A172 (cell line): ENCODE measurements around the gene SUMO2. TPM values are rescaled to one million over a fixed set of nuclear protein-coding genes. Genes with fewer than 3 reads are reported as not detected.
"Not testable (repeated sequence)": the region's sequence is repeated elsewhere in the genome, so short reads cannot be mapped to it uniquely, and the experiment has no call there.

Experiments used
- DNase-seq: peaks from one replicate; pipeline ENCODE4 v3.0.0-alpha.2; 2015; ENCODE audit warnings: low spot score
- total RNA-seq: library from RNA; depleted of rRNA; stranded (reverse); fragments of >200 nt; shearing (Covaris generic); gene quantifications from 2 replicates; pipeline ENCODE4 v1.2.3, GENCODE V29; 2014

Gene SUMO2
- total RNA-seq, 1 experiment from 2014 or later = 239 TPM

DNA sequence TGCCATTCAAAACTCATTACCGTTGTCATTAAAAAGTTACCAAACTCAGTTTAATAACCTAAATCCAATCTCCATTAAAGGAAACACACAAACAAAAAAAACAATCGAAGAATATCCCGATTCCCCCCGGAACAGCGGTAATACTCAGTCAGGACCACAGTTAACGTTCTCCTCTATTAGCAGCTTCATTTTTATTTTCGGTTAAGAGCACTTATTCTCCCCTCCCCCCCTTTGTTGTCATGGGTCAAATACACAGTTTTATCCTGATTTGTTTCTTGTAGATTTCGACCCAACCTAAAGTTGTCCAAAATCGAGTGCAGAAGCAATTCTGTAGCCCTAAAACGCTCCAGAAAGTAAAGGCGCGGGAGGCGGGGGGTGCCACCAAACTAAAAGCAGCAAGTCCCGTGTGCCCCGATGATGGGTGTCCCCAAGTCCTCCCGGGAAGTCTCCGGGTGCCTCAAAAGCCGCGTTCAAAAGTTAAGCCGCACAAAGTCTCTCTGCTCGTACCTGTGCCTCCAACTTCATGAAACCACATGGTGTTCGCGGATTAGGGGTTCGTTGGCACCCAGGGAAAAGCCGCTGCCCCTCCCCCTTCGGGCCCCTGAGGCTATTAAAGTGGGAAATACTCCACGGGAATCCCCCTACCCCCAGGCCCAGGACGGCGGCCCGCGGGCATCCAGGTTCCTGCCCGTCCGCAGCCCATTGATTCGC lies 996 bp downstream of the SUMO2 start:
- no peak for DNase-seq

DNA sequence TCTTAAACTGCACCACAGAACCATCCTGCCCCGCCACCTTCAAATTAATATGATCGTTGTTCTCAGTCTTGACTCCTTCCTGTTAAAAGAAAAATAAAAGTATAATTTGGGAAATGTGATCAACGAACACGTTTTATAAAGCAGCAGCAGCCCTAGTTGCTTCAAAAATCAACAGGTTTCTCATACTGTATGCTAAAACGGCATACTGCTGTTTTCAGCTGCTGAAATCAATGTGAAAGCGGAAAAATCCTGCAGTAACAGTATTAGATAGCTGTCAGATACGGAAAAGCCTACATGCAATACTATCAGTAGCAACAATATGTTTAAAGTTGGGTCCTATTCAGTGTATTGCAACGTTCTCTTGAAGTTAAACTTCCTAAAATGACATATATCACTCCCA lies 1.6 kb downstream of the SUMO2 start:
- DNase-seq = no peak

DNA sequence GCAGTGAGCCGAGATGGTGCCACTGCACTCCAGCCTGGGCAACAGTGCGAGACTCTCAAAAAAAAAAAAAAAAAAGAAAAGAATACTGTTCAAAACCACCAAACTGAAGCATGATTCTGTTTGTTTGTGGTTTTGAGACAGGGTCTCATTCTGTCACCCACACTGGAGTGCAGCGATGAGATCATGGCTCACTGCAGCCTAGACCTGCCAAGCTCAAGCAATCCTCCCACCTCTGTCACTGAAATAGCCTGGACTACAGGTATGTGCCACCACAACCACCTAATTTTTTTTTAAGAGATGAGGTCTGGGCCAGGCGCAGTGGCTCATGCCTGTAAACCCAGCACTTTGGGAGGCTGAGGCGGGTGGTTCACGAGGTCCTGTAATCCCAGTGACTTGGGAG lies 4.3 kb downstream of the SUMO2 start:
- DNase-seq = no peak

GRCh38 chr17:75176625-75177024 lies 6.1 kb downstream of the SUMO2 start:
- no peak for DNase-seq

- DNase-seq = no peak
Measured at GRCh38 chr17:75174996-75175395, 7.8 kb downstream of the SUMO2 start.

- no peak for DNase-seq
Measured at GRCh38 chr17:75173526-75173925, 9.2 kb downstream of the SUMO2 start.

DNA sequence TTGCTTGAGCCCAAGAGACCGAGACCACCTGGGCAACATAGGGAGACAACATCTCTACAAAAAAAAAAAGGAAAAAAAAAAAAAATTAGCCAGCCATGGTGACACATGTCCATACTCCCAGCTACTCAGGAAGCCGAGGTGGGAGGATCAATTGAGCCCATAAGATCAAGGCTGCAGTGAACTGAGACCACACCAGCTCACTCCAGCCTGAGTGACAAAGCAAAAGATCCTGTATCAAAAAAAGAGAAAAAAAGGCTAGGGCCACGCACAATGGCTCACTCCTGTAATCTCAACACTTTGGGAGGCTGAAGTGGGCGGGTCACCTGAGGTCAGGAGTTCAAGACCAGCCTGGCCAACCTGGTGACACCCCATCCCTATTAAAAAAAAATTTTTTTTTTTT lies 13.8 kb downstream of the SUMO2 start:
- no peak for DNase-seq

DNA sequence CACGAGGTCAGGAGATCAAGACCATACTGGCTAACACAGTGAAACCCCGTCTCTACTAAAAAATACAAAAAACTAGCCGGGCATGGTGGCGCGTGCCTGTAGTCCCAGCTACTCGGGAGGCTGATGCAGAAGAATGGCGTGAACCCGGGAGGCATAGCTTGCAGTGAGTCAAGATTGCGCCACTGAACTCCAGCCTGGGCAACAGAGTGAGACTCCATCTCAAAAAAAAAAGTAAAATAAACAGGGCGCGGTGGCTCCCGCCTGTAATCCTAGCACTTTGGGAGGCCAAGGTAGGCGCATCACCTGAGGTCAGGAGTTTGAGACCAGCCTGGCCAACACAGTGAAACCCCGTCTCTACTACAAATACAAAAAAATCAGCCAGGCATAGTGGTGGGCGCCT lies 18.2 kb downstream of the SUMO2 start:
- not testable (repeated sequence) for DNase-seq

DNA sequence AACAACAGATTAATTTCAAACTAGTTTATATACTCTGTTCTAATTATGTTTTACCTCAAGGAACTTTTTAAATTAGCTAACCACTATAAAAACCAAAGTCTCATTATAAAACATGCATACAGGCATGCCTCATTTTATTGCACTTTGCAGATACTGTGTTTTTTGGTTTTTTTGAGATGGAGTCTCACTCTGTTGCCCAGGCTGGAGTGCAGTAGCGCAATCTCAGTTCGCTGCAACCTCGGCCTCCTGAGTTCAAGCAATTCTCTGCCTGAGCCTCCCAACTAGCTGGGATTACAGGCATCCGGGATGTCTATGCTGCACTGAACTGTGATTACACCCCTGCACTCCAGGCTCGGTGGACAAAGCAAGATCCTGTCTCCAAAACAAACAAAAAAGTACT lies 19.7 kb downstream of the SUMO2 start:
- DNase-seq = no peak

DNA sequence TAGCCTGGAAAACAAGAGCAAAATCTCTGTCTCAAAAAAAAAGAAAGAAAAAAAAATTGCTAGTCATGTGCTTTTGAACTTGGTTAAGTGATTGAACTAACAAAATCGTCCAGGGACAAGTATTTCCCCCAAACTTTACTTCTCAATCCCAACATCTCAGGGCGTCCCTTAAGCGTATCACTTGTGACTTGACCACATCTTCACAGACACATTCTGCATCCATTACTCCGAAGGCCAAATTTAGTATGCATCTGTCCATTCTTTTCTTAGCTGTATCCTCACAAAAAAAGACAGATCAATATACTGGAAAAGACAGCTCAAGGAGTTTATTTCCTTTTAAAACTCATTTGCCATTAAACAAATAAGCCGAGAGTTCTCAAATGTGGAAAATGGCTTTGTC lies 22.5 kb downstream of the SUMO2 start:
- DNase-seq = no peak

DNA sequence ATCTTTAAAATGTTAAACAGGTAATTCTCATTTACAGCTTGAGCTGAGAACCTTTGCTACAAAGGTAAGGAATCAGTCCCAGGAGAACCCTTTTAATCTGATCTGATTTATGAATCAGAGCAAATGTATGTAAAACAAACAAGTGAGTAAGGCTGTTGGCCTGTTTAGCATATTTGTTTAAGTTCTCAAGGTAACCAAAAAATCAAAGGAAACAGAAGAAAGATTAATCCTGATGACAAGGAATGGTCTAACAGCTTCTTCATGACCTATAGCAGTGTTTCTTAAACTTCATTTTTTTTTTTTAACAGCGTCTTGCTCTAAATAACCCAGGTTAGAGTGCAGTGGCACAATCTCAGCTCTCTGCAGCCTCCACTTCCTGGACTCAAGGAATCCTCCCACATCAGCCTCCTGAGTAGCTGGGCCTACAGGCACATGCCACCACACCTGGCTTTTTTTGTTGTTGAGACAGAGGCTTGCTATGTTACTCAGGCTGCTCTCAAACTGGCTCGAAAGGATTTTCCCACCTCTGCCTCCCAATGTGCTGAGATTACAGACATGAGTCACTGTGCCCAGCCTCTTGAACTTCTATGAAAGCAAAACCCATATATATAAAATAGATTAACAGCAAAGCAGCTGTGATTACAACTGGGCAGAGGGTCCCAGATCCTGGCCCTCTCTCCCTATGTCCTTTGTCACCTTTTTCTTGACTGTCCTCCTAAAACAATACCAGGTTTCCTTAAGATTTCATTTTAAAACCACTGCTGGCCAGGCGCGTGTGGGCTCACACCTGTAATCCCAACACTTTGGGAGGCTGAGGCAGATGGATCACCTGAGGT lies 23.3 kb downstream of the SUMO2 start:
- peak; percentile 80 for DNase-seq

- peak; percentile 73 for DNase-seq
Measured at GRCh38 chr17:75158480-75158879, 24.3 kb downstream of the SUMO2 start.

- no peak for DNase-seq
Measured at GRCh38 chr17:75155191-75155601, 27.6 kb downstream of the SUMO2 start.

- peak; percentile 99 for DNase-seq
Measured at GRCh38 chr17:75154195-75155106, 28.3 kb downstream of the SUMO2 start, which contains the start of gene JPT1. Gene JPT1 (minus strand): TSS chr17:75154512. CDS start chr17:75154397, 115 bp downstream.

DNA sequence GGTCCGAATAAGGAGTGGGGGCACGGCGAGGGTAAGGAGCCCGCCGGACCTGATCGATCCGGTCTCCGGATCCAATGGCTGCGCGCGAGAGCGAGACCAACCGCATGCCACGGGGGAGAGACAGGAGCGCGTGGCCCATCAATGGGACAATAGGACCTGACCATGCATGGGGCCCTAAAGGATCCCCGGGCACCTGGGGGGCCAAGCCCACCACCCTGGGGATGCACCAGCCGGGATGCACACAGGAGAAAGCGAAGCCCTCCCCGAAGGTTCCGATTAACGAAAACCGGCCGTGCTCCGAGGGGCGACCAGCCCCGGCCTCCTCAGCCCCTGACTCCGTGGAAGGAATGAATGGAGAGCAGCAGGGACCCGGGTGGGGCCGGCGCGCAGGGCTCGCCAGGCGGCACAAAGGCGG lies 29.0 kb downstream of the SUMO2 start:
- peak; percentile 21 for DNase-seq

DNA sequence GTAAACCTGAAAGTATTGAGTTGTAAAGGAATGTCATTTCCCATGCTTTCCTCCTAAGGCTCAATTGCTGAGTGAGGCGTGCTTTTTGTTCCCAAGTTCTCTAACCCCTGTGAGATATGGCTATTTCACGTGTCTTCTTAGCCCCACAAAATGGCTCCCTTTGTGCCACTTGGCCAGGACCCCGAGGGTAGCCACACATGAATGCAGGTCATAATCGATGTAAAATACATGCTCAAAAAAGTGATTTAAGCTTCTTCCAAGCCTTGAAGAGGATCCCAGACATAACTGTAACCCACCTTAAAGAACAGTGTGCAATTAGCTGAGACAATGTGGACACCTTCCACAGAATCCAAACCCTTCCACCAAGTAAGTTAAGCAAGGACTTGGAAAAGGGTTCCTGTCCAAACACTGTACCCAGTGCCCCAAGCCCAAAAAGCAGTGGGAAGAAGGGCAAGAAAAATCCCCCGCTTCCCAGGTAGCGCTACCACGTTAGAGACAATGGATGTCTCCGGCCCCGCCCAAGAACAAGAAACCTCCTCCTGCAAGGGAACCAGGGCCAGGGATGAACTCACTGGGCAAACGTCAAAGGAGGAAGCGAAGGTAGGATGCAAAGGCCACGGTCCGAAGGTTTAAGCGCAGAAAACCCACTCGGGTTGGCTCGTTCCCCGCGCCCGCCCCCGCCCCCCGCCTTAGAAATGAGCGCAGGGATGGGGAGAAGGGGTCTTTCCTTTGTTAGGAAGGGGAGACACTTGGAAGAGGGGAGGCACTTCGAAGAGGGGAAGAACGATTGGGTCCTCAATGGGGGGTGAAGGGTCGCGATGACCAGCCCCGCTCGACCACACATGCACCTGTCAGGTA lies 29.6 kb downstream of the SUMO2 start:
- DNase-seq = peak; percentile 44

GRCh38 chr17:75152523-75152921 lies 30.2 kb downstream of the SUMO2 start:
- no peak for DNase-seq

- DNase-seq = peak; percentile 65
Measured at GRCh38 chr17:75151930-75152329, 30.8 kb downstream of the SUMO2 start.

- no peak for DNase-seq
Measured at GRCh38 chr17:75147878-75148546, 34.7 kb downstream of the SUMO2 start.

DNA sequence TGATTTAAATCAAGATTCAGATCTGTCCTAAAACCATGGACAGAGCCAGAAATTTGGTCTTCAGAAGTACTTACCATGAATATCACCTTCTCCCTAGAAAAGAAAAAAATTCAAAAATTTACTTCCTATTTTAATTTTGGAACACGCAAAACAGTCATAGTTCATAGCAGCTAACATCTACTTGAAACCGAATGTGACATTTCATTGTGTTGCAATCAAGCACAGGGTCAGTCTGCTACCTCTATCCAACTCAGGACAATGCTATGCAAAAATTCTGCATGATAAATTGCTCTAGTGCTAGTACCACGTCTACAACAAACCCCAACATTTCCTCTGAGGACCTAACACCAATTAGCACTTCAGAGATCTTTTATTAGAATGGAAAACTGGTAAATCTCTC lies 36.2 kb downstream of the SUMO2 start:
- DNase-seq = no peak
